Measurements from ENCODE around the gene CACNG4. TPM values are rescaled to one million over a fixed set of nuclear protein-coding genes. Genes with fewer than 3 reads are reported as not detected.

The CACNG4 gene
- total RNA-seq, 1 donor from 2014 or later: 0.10 TPM

DNA sequence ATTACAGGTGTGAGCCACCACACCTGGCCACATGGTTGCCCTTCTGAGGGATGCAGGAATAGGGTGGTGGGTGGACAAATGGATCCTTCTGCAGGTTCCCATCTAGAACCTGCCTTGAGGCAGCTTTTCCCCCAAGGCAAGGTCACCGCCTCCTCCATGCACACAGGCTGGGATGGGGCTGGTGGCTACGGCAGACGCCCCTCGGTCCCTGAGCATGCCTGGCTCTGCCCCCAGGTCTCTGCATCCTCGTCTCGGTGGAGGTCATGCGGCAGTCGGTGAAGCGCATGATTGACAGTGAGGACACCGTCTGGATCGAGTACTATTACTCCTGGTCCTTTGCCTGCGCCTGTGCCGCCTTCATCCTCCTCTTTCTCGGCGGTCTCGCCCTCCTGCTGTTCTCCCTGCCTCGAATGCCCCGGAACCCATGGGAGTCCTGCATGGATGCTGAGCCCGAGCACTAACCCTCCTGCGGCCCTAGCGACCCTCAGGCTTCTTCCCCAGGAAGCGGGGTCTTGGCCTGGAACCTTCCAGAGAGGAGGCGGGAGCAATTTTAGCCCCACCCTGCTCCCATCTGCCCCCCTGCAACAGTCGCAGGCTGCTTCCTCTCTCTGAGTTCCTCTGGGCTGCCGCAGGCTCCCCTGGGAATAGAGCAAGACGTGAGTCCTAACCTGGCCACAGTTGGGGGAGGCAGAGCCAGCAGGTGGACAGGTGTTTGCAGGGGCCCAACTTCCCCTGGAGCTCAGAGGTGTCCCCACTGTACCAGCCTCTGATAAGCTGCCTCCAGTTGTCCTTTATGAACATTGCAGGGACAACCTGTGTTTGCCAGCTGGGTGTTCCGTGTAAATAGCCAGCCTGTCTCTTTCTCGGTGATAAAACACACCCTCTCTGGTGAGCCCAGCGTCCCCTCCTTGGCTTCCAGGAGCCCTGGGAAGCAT is 91.6 kb downstream of the CACNG4 start:
- ATAC-seq: no peak
- peak; percentile 37 for DNase-seq (ENCODE audit: low spot score)

DNA sequence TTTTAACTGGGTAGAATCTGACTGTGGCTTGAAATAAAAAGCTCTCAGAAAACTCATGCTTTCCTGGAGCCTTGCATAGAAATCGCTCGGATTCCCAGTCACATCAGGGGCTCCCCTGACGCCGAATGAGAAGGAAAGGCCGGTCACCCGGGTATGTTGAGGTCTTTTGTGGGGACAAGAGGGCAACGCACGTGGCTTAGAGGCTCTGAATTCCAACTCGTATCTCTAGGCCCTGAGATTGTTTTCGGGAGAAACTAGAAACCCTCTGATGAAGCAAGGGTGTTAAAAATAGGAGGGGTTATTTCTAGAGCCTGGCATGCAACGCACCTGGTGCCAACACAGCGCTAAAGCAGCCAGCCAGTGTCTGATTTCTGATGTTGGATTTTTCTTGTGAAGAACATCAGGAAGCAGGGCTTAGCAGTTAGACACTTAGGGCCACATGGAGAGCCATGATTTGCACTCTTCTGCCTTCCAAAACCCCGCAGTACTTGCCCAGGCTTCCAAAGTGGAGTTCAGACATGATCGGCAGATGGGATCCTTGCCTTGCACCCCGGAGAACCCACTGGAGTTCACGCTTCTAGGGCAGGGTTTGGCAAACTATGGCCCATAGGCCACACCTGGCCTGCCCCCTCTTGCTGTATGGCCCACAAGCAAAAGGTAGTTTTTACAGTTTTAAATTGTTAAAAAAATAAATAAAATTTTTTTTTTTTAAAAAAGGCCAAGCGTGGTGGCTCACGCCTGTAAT is 92.4 kb downstream of the CACNG4 start:
- ATAC-seq: no peak
- DNase-seq (ENCODE audit: low spot score): peak; percentile 14

DNA sequence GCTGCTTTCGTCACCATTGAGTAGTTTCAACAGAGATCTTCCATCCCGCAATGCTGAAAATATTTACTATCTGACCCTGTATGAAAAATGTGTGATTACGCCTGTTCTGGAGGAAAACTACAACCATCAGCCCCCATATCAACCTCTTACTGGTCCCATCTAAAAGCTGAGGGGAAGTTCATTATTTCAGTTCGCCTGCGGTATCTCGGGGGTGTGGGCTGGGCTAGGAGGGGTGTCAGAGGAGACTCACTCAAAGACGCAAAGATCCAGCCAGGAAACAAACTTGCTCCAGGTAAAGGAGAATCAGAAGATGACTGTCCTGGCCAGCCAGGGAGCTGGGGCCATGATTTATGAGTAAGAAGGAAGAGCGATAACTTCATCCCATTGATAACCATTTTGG is 93.5 kb downstream of the CACNG4 start:
- DNase-seq (ENCODE audit: low spot score): peak; percentile 1
- ATAC-seq: no peak

DNA sequence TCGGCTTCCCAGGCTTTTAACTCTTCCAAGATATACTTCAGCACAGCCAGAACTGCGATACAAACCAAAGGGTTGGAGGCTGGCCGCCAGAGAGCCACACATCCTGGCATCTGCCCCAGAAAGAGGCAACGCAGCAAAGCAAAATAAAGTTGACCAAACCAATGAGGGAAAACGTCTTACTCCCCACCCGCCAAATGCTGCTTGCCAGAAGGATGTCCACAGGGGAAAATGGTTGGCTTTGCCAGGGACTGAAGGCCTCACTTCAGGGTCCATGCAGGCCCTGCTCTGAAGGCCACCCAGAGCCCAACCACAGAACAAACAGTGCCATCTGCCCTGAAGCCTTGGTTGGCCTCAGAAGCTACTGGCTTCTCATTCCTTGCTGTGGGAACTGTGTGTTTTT is 94.9 kb downstream of the CACNG4 start:
- ATAC-seq (peak; percentile 52), DNase-seq (ENCODE audit: low spot score) (peak; percentile 37)

DNA sequence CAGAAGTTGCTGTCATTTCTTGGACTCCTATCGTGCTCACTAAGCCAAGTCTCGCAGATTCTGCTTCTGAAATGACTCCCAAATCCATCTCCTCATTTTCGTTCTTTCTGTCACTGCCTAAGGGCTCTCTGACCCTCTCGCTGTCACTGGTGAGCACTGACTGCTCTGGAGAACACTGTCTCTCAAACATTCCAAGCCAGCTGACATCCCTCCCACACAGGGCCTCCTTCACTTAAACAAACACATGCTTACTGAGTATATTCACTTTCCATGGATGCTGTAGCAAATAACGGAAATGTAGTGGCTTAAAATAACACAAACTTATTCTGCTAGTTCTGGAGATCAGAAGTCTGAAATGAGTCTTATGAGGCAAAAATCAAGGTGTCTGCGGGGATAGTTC is 98.6 kb downstream of the CACNG4 start:
- ATAC-seq: no peak
- DNase-seq (ENCODE audit: low spot score): no peak

DNA sequence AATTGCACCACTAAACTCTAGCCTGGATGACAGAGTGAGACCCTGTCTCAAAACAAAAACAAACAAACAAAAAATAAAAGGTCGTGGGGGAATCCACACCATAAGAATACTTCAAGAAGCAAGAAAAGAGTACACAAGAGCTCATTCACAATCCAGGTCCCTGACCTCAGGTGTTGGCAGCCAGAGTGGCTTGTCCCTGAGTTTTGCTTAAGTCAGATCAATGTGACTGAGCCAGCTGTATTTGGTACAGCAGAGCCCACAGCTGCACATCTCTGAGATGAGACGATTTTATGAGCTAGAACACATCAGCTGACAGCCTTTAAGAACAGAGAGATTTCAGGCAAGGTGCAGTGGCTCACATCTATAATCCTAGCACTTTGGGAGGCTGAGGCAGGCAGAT is 102.2 kb downstream of the CACNG4 start:
- no peak for DNase-seq (ENCODE audit: low spot score)
- peak; percentile 72 for ATAC-seq

DNA sequence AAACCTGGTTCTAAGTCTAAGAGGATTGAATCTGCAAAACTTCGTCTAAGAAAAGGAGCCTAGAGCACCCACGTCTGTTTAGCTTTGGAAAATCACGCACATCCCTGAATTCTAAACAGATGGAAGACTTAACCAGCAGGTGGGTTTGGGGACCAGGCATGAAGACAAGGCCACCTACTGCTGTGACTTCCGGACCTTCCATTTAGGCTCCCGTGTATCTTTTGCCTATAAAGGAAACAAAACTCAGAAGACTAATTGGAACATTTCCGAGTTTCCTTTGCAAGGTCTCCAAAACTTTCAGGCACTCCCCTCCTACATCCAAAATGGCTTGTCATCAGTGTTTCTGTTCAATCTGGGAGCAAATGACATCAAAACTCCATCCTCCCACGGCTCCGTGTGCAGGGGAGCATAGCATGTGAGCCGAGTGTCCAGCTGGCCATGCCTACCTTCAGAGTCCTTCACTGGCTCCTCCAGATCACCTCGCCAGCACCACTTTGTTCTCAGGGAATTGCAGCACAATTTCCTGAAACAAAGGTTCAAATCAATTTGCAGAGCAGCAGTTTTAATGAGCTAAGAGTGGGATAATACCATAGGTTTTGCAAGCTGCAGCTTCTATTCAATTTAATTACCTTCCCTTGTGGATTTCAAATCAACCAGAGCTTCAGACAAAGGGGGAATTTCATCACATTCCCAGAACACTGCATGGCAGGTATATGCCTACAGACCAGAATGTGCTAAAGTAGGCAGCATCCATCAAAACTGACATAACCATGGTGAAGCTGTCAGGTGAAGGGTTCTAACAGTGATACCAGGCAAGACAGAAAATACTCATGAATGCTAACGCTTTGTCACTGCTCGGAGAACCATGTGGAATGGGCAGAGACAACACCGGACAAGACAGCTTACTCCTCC is 103.3 kb downstream of the CACNG4 start:
- ATAC-seq (no peak), DNase-seq (ENCODE audit: low spot score) (no peak)

DNA sequence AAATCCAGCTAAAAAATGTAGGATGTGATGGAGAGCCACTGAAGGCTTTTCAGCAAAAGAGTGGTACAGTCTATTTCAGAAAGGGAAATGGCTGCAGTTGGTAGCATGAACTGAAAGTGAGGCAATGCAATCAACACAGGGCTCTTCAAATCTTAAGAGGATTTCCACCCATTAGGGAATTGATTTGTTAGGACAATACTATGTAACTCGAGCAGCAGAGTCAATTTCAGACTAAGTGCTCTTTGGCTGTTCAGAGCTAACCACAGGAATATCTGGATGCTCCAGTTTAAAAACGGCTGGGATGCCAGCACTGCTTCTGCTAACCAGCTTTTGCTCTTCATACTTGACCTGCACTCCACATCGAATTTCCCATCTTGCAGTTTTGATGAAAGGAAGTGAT is 104.5 kb downstream of the CACNG4 start:
- no peak for ATAC-seq
- no peak for DNase-seq (ENCODE audit: low spot score)

DNA sequence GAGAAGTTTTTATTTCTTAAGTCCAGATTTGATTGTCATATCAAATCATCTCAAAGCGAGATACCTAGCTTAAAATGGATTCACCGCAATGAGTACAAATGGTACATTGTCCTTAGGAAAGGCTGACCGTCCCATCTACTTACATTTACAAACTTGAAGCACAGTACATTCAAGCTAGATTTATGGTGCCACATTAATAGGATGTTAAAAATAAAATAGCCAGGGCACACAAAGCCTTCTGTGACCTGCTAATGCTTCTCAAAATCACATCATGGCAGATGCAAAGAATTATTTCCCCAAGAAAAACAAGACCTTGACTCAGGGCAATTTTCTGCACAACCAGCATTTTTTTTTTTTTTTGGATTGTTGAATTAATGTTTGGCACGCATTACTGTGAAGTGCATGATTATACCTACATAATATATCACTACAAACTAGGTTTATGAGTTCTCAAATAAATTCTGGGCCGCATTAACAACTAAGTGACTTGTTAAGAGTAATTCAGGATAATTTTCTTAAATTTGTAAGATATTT is 105.2 kb downstream of the CACNG4 start:
- no peak for ATAC-seq

DNA sequence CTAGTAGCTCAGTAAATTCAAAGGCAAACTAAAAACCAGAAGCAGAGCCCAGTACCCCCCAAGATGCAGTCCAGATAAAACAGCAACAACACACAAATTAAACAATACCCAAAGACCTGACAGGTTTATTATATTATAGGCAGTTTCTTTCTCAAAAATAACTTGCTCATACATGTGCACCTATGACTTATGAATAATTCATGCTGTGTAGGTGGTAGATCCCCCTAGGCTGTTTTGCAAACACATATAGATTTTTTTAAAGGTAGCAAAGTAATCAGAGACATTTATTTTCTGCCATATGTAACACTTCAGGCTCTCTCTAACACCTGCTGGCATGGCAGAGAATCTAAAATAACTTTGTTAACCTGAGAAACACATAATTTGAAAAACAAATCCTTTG is 107.1 kb downstream of the CACNG4 start:
- ATAC-seq (no peak), DNase-seq (ENCODE audit: low spot score) (no peak)

More for the DNA sequence above, 105.2 kb downstream of the CACNG4 start:
- DNase-seq (ENCODE audit: low spot score): no peak

DNA sequence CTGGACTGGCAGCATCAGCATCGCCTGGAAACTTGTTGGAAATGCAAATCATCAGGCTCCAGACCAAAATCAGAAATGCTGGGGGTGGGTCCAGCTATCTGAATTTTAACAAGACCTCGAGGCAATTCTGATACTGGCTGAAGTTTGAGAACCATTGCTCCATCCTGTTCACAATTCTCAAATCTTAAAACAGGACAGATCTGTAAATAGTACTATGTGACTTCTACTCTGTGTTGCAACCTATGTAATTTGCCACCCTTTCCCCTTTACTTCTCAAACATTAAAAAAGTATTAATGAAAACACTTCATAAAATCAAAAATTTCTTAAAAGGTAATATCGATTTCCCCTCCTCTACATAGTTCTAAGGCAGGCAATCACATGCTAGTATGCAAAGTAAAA is 108.4 kb downstream of the CACNG4 start:
- peak; percentile 43 for ATAC-seq
- DNase-seq (ENCODE audit: low spot score): no peak

DNA sequence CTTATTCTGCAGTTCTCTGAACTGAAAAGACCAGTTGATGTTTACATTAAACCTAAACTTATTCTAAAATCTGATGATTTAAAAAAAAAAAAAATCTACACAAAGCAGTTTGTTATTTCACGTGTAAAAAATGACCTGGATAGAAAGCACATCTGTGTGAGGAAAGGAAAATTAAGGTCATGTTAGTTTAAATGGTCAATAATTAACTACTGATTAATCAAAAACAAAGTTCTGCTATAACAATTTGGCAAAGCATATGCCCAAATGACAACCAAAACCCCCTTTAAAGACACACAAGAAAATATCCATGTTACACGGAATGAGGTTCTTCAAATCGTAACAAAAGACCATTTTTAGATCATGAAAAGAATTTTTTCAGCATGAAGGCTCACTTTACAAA is 110.3 kb downstream of the CACNG4 start:
- ATAC-seq (peak; percentile 46), DNase-seq (ENCODE audit: low spot score) (no peak)

DNA sequence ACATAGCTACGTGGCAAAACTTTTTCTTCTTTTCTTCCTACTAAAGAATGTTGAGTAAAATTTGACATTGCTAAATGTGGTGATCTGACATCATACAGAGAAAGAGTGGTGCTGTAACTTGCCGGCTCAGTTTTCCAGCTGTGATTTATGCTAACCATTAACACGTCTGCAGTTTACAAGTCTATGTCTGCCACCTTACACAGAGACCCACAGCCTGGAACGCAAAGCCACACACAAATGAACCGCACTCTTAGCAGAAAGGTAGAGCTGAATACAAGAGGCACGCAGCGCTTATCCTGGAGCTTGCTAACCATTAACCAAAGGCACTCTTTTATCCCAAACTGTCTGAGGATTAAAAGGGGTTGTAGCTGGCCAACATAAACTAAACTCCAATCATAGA is 111.8 kb downstream of the CACNG4 start:
- ATAC-seq (peak; percentile 88), DNase-seq (ENCODE audit: low spot score) (peak; percentile 71)

DNA sequence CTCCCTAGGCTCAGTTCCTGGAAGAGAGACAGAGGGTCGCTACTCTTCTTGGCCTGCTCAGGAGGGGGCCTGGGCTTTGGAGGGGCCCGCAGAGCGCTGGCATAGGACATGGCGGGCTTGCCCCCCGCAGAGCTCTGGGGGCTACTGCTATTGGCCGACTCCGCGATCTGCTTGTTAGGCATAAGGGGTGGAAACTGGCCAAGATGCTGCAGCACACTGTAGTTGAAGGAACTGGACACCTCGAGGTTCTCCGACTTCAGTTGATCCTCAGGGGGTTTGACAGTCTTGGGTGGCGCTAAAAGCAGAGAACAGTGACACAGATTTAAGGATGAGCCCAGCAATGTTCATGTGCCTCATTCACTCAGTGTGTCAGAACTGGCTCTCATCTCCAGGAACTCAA is 113.8 kb downstream of the CACNG4 start:
- ATAC-seq (no peak), DNase-seq (ENCODE audit: low spot score) (no peak)

DNA sequence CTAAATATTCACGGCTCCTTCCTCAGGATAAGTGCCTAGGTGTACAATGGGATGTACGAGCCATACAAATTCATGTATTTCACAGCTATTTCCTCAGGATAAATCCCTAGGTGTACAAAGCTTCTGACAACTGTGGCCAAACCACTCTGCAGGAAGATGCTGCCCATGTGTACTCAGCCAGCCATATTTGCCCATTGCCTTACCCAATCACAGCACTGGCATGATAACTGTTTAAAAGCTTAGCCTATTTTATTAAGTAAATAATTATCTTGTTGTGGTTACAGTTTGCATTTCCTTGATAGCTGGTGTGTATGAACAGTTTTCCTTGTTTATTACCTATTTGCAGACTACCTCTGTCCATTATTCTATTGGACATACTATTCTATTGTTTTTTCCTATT is 115.0 kb downstream of the CACNG4 start:
- DNase-seq (ENCODE audit: low spot score) (no peak), ATAC-seq (peak; percentile 22)

DNA sequence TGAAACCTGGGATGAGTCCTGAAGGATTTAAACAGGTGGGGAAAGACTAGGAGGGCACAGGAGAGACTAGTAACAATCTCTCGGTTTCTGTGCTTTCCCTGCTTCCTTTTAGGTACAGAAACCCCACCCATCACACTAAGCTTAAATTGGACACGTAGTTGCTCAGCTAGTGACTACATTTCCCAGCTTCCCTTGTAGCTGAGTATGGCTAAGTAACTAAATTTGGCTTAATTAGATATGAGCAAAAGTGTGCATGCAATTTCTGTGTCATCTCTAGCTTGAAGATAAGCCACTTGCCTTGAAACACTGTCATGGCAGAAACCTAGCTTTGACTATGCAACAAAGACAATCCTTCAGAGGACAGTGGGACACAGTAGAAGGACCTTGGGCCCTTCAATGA is 116.3 kb downstream of the CACNG4 start:
- ATAC-seq (no peak), DNase-seq (ENCODE audit: low spot score) (no peak)

DNA sequence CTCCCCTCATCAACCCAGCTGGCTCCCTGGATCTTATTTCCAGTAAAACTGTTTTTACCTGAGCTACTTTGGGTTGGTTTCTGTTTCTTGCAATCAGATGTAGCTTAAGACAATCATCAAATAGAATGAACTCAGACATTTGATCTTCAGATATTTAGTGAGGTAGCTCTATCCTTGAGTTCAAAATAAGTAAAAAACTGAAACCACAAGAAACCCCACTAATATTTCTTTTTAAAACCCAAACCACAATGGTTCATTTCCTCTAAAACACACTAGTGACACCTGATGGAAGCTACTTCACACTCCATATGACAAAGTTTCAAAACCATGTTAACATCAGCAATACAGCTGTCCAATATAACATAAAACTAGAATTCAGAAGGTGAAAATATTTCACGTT is 117.6 kb downstream of the CACNG4 start:
- ATAC-seq: no peak
- no peak for DNase-seq (ENCODE audit: low spot score)

All from left lobe of liver (tissue), 2 donors.